ENCODE data around the gene AUTS2.

The AUTS2 gene

DNA sequence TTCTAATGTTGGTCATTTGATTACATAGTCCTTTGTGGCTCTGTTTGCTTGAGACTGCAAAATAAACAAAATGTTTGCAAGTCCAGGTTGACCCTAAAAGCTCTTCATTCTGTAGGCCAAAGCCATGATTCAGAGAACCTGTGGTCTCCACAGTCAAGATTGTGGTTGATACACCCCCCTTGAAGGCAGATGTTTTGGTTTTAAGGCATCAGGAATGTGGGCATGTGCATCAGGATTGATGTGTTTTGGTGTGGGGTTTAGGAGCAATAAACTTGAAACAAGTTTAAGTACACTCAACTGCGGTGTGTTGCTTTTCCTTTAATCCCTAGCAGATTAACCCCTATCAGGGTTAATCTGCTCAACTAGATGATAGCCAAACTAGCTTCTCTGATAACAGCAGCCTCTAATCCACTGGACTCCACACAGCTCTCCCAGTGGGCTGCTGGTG lies 1154.5 kb downstream of the AUTS2 start:
- Histone ChIP-seq H3K36me3 (ENCODE audit: insufficient read depth, low read length) (peaks cover 27% of the 10 kb centered on the region), H3K4me1 (ENCODE audit: insufficient read depth, low read length) (no peaks in the 10 kb centered on the region), H3K4me3 (ENCODE audit: low read length) (no peak overlapping the region), H3K27me3 (ENCODE audit: insufficient read depth, low read length) (no peaks in the 10 kb centered on the region), H3K9me3 (ENCODE audit: low read length) (no peaks in the 10 kb centered on the region), H2AFZ (ENCODE audit: low read depth, low read length) (no peak overlapping the region)

DNA sequence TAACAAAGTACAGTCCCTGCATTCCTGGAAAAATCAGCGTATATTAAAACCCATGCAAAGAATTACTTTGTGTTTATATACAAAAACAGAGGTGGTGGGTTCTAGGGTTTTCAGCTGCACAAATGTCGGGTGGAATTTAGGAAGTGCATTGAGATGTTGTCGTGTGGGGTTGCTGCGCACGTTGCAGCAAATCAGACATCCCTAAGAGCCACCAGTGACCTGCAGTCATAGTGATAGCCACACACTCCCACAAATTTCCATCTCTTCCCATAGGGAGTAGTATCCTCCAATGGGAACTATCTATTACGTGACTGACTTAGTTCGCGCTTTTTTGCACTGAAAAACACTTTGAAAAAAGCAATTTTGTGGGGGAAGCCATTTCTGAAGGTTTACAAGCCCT lies 1158.5 kb downstream of the AUTS2 start:
- Histone ChIP-seq H3K27me3 (ENCODE audit: insufficient read depth, low read length) (no peaks in the 10 kb centered on the region), H3K36me3 (ENCODE audit: insufficient read depth, low read length) (peaks cover 32% of the 10 kb centered on the region), H3K9me3 (ENCODE audit: low read length) (no peaks in the 10 kb centered on the region), H3K4me1 (ENCODE audit: insufficient read depth, low read length) (no peaks in the 10 kb centered on the region), H2AFZ (ENCODE audit: low read depth, low read length) (no peak overlapping the region), H3K4me3 (ENCODE audit: low read length) (no peak overlapping the region)

DNA sequence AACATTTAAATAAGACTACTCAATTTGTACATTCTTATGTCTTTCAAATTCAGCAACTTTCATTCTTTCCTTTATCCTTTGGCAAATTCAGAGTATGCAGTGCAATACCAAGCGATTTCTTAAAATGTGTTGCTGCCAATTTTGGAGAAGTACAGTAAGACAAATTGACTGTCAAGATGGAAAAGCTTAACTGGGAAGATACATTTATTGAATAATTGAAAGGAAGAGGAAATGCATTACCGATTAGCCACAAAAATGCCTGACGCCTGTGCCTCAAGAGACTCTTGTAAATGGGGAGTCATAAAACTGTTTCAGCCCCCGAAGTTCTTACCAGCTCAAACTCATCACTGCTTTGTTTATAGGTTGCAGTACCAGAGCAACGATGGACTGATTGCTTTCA lies 1160.4 kb downstream of the AUTS2 start:
- no peak overlapping the region for H2AFZ ChIP-seq (ENCODE audit: low read depth, low read length)
- no peaks in the 10 kb centered on the region for H3K4me1 ChIP-seq (ENCODE audit: insufficient read depth, low read length)
- H3K9me3 ChIP-seq (ENCODE audit: low read length): no peaks in the 10 kb centered on the region
- peaks cover 39% of the 10 kb centered on the region for H3K36me3 ChIP-seq (ENCODE audit: insufficient read depth, low read length)
- no peak overlapping the region for H3K4me3 ChIP-seq (ENCODE audit: low read length)
- H3K27me3 ChIP-seq (ENCODE audit: insufficient read depth, low read length): no peaks in the 10 kb centered on the region

DNA sequence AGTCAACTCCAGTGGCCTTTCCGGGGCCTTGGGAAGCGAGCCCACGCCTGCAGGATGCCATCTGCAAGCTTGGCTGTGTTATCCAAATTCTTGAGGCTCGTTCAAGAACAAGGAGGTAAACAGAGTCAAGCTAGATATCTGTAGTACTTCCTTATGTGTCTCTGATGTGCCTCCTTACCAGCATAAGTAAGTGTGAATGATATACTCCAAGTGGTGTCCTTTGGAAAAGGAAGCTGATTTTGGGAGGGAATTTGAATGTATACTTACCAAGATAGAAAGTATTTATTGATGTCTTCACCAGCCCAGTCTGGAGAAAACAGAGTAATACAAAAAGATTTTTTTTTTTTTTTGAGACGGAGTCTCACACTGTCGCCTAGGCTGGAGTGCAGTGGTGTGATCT lies 1161.4 kb downstream of the AUTS2 start:
- Histone ChIP-seq H3K9me3 (ENCODE audit: low read length) (no peaks in the 10 kb centered on the region), H3K36me3 (ENCODE audit: insufficient read depth, low read length) (peaks cover 45% of the 10 kb centered on the region), H3K27me3 (ENCODE audit: insufficient read depth, low read length) (no peaks in the 10 kb centered on the region), H3K4me1 (ENCODE audit: insufficient read depth, low read length) (no peaks in the 10 kb centered on the region), H2AFZ (ENCODE audit: low read depth, low read length) (no peak overlapping the region), H3K4me3 (ENCODE audit: low read length) (no peak overlapping the region)

DNA sequence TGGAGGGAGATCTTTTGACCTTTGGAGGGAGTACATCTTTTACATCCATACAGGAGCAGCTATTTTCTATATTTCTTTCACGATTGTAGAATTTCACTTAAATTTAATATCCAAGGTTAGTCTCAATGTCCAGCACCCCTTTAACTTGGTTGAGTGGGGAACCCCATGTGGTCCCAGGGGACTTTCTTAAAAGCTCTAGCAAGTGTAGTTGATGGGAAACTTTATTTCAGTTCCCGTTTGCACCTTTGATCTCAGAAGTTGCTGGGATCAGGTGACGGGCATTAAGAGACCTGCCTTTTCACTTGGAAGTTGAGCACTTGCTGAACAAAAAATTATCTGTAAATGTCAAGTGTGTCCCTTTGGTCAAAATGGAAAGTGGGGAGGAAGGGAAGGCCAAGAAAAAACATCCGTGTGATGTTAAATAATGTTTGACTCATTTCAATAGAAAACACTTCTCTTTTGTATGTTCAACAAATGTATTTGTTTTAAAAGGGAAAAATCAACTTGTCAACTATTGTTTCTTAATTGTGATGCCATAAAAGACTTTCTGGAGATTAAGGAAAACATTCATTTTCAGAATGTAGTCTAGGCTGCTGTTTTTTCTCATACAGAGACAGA lies 1163.5 kb downstream of the AUTS2 start:
- no peaks in the 10 kb centered on the region for H3K9me3 ChIP-seq (ENCODE audit: low read length)
- no peak overlapping the region for H2AFZ ChIP-seq (ENCODE audit: low read depth, low read length)
- H3K4me3 ChIP-seq (ENCODE audit: low read length): no peak overlapping the region
- peaks cover 67% of the 10 kb centered on the region for H3K36me3 ChIP-seq (ENCODE audit: insufficient read depth, low read length)
- H3K4me1 ChIP-seq (ENCODE audit: insufficient read depth, low read length): no peaks in the 10 kb centered on the region
- no peaks in the 10 kb centered on the region for H3K27me3 ChIP-seq (ENCODE audit: insufficient read depth, low read length)

DNA sequence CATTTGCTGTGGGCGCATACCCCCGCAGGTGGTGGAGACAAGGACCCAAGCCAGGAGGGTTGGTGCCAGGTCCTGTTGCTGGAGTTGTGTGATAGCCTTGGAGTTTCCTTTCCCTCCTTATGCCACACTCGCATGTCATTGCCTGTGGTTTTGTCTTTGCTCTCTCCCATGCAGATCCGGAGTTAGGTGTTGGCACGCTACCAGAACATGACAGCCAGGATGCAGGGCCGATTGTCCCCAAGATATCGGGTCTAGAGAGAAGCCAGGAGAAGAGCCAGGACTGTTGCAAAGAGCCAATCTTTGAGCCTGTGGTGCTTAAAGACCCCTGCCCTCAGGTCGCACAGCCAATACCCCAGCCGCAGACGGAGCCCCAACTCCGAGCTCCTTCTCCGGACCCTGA lies 1164.4 kb downstream of the AUTS2 start:
- no peak overlapping the region for H3K4me3 ChIP-seq (ENCODE audit: low read length)

DNA sequence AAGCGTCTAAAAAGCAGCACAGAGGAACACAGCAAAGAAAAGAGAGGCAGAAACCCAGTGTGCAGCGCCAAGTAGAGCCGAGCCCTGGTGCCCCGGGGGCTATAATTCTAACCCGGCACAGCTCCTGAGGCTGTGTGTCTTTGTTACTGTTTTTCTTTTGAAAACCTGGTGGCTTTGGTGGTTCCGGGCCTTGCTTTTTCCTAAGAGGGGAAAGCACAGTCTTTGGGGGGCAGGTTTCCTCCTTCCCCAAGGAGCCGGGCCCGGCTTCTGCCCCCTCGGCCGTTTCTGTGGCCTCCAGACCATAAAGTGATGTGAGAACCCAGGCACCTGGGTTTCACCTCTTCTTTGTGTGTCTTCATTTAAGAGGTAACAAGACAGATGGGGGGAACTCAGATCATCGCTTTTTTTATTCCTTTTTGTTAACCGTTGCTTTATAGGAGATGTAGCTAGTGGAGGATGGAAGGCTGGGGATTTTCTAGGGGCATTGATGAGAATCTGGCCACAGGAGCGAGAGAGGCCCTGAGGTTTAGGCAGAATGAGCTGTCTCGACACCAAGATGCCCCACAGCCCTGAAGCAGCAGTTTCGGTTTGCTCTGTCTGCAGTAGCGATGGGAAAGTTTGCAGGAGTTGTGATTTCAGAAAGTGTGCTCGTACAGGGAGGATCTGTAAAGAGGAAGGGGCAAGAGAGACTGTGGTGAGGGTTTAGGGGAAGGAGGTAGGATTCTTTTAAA lies 1165.9 kb downstream of the AUTS2 start:
- no peaks in the 10 kb centered on the region for H3K4me1 ChIP-seq (ENCODE audit: insufficient read depth, low read length)
- H3K9me3 ChIP-seq (ENCODE audit: low read length): no peaks in the 10 kb centered on the region
- no peaks in the 10 kb centered on the region for H3K27me3 ChIP-seq (ENCODE audit: insufficient read depth, low read length)
- H3K4me3 ChIP-seq (ENCODE audit: low read length): no peak overlapping the region
- peaks cover 81% of the 10 kb centered on the region for H3K36me3 ChIP-seq (ENCODE audit: insufficient read depth, low read length)
- no peak overlapping the region for H2AFZ ChIP-seq (ENCODE audit: low read depth, low read length)

More for the DNA sequence above, 1164.4 kb downstream of the AUTS2 start:
- no peaks in the 10 kb centered on the region for H3K4me1 ChIP-seq (ENCODE audit: insufficient read depth, low read length)
- no peaks in the 10 kb centered on the region for H3K9me3 ChIP-seq (ENCODE audit: low read length)
- H2AFZ ChIP-seq (ENCODE audit: low read depth, low read length): no peak overlapping the region
- H3K27me3 ChIP-seq (ENCODE audit: insufficient read depth, low read length): no peaks in the 10 kb centered on the region
- peaks cover 75% of the 10 kb centered on the region for H3K36me3 ChIP-seq (ENCODE audit: insufficient read depth, low read length)

DNA sequence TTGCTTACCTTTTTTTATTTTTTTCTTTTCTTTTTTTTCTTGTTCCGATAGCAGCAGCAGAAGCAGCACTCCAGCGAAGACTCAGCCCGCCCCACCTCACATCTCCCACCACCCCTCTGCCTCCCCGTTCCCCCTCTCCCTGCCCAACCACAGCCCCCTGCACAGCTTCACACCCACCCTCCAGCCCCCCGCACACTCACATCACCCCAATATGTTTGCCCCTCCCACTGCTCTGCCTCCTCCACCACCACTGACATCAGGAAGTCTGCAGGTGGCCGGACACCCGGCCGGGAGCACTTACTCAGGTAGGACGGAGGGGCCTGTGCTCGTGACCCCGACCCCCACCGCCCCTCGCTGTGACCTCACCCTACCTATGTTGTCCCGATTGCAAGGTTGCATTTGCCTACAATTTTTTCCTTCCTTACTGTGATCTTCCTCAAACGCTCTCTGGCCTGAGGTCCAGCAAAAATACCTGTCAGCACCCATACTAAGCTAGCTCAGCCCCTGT lies 1166.5 kb downstream of the AUTS2 start:
- Histone ChIP-seq H3K27me3 (ENCODE audit: insufficient read depth, low read length) (no peaks in the 10 kb centered on the region), H3K4me3 (ENCODE audit: low read length) (no peak overlapping the region), H3K9me3 (ENCODE audit: low read length) (no peaks in the 10 kb centered on the region), H3K4me1 (ENCODE audit: insufficient read depth, low read length) (no peaks in the 10 kb centered on the region), H3K36me3 (ENCODE audit: insufficient read depth, low read length) (peaks cover 81% of the 10 kb centered on the region), H2AFZ (ENCODE audit: low read depth, low read length) (no peak overlapping the region)

DNA sequence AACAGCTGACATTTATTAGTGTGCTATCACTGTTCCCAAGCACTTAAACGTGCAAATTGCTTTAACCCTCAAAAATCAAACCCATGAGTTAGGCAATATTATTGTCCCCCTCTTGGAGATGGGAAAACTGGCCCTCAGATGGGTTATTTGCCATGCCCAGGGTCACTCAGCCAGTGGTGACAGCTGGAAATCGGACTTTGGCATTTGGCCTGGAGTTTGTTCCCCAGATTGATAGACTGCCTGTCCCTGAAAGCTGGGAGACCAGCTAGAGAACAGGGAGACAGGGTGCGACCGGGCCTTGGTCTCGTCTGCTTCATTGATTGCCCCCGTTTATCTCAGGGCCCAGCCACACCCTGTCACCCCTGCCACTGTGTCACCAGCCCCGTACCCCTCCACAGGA lies 1167.4 kb downstream of the AUTS2 start:
- H3K27me3 ChIP-seq (ENCODE audit: insufficient read depth, low read length): no peaks in the 10 kb centered on the region
- H3K4me3 ChIP-seq (ENCODE audit: low read length): no peak overlapping the region
- H3K4me1 ChIP-seq (ENCODE audit: insufficient read depth, low read length): no peaks in the 10 kb centered on the region
- peaks cover 85% of the 10 kb centered on the region for H3K36me3 ChIP-seq (ENCODE audit: insufficient read depth, low read length)
- no peaks in the 10 kb centered on the region for H3K9me3 ChIP-seq (ENCODE audit: low read length)
- H2AFZ ChIP-seq (ENCODE audit: low read depth, low read length): no peak overlapping the region

DNA sequence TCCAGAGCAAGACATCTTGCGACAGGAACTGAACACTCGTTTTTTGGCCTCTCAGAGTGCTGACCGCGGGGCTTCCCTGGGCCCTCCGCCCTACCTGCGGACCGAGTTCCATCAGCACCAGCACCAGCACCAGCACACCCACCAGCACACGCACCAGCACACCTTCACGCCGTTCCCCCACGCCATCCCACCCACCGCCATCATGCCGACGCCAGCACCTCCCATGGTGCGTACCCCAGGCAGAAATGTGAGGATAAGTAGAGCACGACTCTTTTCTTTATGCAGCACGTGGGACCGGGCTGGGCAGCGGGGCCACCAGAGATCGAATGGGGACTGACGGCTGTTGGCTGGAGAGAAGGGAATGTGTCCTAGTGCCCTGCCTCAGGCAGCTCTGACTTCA lies 1167.8 kb downstream of the AUTS2 start:
- no peak overlapping the region for H2AFZ ChIP-seq (ENCODE audit: low read depth, low read length)
- no peaks in the 10 kb centered on the region for H3K9me3 ChIP-seq (ENCODE audit: low read length)
- peaks cover 90% of the 10 kb centered on the region for H3K36me3 ChIP-seq (ENCODE audit: insufficient read depth, low read length)
- no peaks in the 10 kb centered on the region for H3K4me1 ChIP-seq (ENCODE audit: insufficient read depth, low read length)
- no peaks in the 10 kb centered on the region for H3K27me3 ChIP-seq (ENCODE audit: insufficient read depth, low read length)
- no peak overlapping the region for H3K4me3 ChIP-seq (ENCODE audit: low read length)

DNA sequence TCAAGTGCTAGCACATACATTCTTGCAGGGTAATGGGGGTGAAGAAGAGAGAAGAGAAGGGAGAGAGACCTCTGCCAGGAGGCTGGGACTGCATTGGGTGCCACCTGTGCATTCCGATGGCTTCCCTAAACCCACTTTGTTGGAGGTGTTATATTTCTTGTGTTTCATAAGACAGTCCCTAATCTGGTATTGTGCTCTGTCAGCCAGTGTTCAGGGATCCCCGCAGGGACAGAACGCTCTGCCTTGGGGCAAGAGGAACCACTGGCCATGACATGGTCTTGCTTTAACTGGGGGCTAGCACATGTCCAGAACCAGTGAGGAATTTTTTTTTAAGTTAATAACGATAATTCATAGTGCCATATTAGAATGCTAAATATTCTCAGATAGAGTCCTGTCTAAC lies 1168.4 kb downstream of the AUTS2 start:
- no peak overlapping the region for H2AFZ ChIP-seq (ENCODE audit: low read depth, low read length)
- H3K27me3 ChIP-seq (ENCODE audit: insufficient read depth, low read length): no peaks in the 10 kb centered on the region
- no peaks in the 10 kb centered on the region for H3K4me1 ChIP-seq (ENCODE audit: insufficient read depth, low read length)
- no peaks in the 10 kb centered on the region for H3K9me3 ChIP-seq (ENCODE audit: low read length)
- H3K36me3 ChIP-seq (ENCODE audit: insufficient read depth, low read length): peaks cover 94% of the 10 kb centered on the region
- H3K4me3 ChIP-seq (ENCODE audit: low read length): no peak overlapping the region

DNA sequence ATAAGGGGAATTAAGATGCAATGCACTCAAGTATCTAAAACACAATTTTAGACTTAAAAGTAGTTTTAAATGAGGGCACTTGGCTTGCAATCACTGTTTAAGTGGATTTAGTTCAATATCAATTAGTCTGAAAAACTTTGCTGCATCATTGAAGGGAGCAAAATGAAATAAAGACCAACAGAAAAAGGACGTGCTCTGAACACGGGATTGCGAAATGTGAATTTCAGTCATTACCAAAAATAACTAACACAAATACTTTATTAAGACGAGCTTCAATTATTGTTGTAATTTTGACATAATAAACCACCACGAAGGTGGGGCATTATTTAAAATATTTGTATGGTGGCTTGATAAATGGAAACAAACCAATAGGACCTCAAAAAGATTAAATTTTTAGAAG lies 1171.9 kb downstream of the AUTS2 start:
- H2AFZ ChIP-seq (ENCODE audit: low read depth, low read length): no peak overlapping the region
- H3K9me3 ChIP-seq (ENCODE audit: low read length): no peaks in the 10 kb centered on the region
- no peaks in the 10 kb centered on the region for H3K27me3 ChIP-seq (ENCODE audit: insufficient read depth, low read length)
- peaks cover 8% of the 10 kb centered on the region for H3K4me1 ChIP-seq (ENCODE audit: insufficient read depth, low read length)
- no peak overlapping the region for H3K4me3 ChIP-seq (ENCODE audit: low read length)
- H3K36me3 ChIP-seq (ENCODE audit: insufficient read depth, low read length): peaks cover 94% of the 10 kb centered on the region

DNA sequence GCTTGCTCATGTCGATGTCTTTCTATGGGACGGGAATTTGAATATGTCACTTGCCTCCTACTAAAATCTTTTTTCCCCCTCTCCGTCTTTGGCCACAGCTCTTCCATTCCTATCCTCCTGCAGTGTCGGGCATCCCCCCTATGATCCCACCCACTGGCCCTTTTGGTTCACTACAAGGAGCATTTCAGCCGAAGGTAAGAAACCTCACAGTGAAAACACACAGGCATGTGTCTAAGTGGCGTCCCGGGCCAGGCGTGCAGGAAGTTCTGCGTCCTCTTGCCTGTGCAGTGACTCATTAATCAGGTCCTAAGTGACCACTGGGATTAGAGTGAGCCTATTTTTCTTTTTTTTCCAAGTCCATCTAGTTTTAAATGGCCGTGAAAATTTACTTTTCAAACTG lies 1173.2 kb downstream of the AUTS2 start:
- Histone ChIP-seq H3K27me3 (ENCODE audit: insufficient read depth, low read length) (no peaks in the 10 kb centered on the region), H3K9me3 (ENCODE audit: low read length) (no peaks in the 10 kb centered on the region), H3K4me1 (ENCODE audit: insufficient read depth, low read length) (peaks cover 8% of the 10 kb centered on the region), H3K36me3 (ENCODE audit: insufficient read depth, low read length) (peaks cover 94% of the 10 kb centered on the region), H3K4me3 (ENCODE audit: low read length) (no peak overlapping the region), H2AFZ (ENCODE audit: low read depth, low read length) (no peak overlapping the region)

Measured in neuron (in vitro differentiated cells).